ENCODE measurements around the gene GALM. TPM values are rescaled to one million over a fixed set of nuclear protein-coding genes. Genes with fewer than 3 reads are reported as not detected.
"Not testable (repeated sequence)": the region's sequence is repeated elsewhere in the genome, so short reads cannot be mapped to it uniquely, and the experiment has no call there.

The GALM gene
- polyA plus RNA-seq, 1 donor from 2014 or later, result not detected

DNA sequence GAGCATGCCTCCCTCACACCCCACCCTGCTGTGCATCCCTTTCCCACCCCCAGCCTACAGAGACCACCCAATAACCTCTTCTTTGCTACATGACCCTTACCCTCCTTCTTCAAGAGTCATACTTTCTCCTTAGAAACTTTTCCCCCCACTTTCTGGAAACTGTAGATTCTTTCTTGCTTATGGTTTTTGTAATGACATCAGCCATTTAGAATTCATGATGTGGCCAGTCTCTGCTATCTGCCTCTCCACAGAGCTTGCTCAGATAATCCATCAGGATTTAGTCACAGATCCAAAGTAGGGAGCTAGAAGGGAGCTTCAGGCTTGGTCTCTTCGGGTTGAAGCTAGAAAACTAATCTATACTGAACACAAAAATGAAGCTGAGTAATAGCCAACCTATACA, 36.5 kb downstream of the GALM start:
- no peak overlapping the region for H2AFZ ChIP-seq (ENCODE audit: low read depth, low read length)
- H3K27me3 ChIP-seq (ENCODE audit: insufficient read depth, low read depth, low read length), result no peaks in the 10 kb centered on the region
- TF ChIP-seq EZH2 (IDR thresholded peaks at IDR 0.05; ENCODE audit: borderline replicate concordance, insufficient read depth, low read length, poor library complexity, severe bottlenecking) (no peak), MXI1 (conservative IDR thresholded peaks at IDR 0.05; ENCODE audit: poor library complexity, severe bottlenecking) (no peak), SMC3 (conservative IDR thresholded peaks at IDR 0.05; ENCODE audit: poor library complexity) (no peak), POLR2AphosphoS5 (IDR thresholded peaks at IDR 0.05) (no peak), RAD21 (conservative IDR thresholded peaks at IDR 0.05) (no peak), REST (IDR thresholded peaks at IDR 0.05; ENCODE audit: borderline replicate concordance) (no peak)
- no peak overlapping the region for H3K4me3 ChIP-seq (ENCODE audit: low read length)
- H3K27ac ChIP-seq (ENCODE audit: low read length), result no peak overlapping the region
- no peaks in the 10 kb centered on the region for H4K20me1 ChIP-seq (ENCODE audit: insufficient read depth)
- H3K9me3 ChIP-seq (ENCODE audit: low read length), result no peaks in the 10 kb centered on the region
- no peaks in the 10 kb centered on the region for H3K36me3 ChIP-seq (ENCODE audit: insufficient read depth, low read length)
- no peak overlapping the region for H3K9ac ChIP-seq (ENCODE audit: low read length)
- no peaks in the 10 kb centered on the region for H3F3A ChIP-seq (ENCODE audit: insufficient read depth, low read length, poor library complexity, severe bottlenecking)
- no peak overlapping the region for H3K4me2 ChIP-seq (ENCODE audit: low read length)
- no peaks in the 10 kb centered on the region for H3K9me2 ChIP-seq (ENCODE audit: insufficient read depth, low read length)
- no peaks in the 10 kb centered on the region for H3K79me2 ChIP-seq (replicated peaks; ENCODE audit: insufficient read depth, low read length)

- not testable (repeated sequence) for H3K4me2 ChIP-seq (ENCODE audit: low read length); H2AFZ ChIP-seq (ENCODE audit: low read depth, low read length)
Observed at GRCh38 chr2:38703336-38703735, 37.4 kb downstream of the GALM start.

GRCh38 chr2:38704664-38705063, 38.8 kb downstream of the GALM start:
- H2AFZ ChIP-seq (ENCODE audit: low read depth, low read length), result no peak overlapping the region
- H3K4me2 ChIP-seq (ENCODE audit: low read length), result no peak overlapping the region
- no peaks in the 10 kb centered on the region for H3K27me3 ChIP-seq (ENCODE audit: insufficient read depth, low read depth, low read length)
- H3K4me3 ChIP-seq (ENCODE audit: low read length), result no peak overlapping the region
- no peak overlapping the region for H3K9ac ChIP-seq (ENCODE audit: low read length)
- H3F3A ChIP-seq (ENCODE audit: insufficient read depth, low read length, poor library complexity, severe bottlenecking), result no peaks in the 10 kb centered on the region
- H3K9me3 ChIP-seq (ENCODE audit: low read length), result no peaks in the 10 kb centered on the region
- H3K27ac ChIP-seq (ENCODE audit: low read length), result no peak overlapping the region
- H3K79me2 ChIP-seq (replicated peaks; ENCODE audit: insufficient read depth, low read length), result no peaks in the 10 kb centered on the region
- H3K9me2 ChIP-seq (ENCODE audit: insufficient read depth, low read length), result no peaks in the 10 kb centered on the region
- no peak for TF ChIP-seq EP300 (conservative IDR thresholded peaks at IDR 0.05; ENCODE audit: poor library complexity, severe bottlenecking)
- TF ChIP-seq, protein P1, sequence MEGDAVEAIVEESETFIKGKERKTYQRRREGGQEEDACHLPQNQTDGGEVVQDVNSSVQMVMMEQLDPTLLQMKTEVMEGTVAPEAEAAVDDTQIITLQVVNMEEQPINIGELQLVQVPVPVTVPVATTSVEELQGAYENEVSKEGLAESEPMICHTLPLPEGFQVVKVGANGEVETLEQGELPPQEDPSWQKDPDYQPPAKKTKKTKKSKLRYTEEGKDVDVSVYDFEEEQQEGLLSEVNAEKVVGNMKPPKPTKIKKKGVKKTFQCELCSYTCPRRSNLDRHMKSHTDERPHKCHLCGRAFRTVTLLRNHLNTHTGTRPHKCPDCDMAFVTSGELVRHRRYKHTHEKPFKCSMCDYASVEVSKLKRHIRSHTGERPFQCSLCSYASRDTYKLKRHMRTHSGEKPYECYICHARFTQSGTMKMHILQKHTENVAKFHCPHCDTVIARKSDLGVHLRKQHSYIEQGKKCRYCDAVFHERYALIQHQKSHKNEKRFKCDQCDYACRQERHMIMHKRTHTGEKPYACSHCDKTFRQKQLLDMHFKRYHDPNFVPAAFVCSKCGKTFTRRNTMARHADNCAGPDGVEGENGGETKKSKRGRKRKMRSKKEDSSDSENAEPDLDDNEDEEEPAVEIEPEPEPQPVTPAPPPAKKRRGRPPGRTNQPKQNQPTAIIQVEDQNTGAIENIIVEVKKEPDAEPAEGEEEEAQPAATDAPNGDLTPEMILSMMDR (IDR thresholded peaks at IDR 0.05; ENCODE audit: poor library complexity, severe bottlenecking), result no peak
- no peak for TF ChIP-seq TAF1 (IDR thresholded peaks at IDR 0.05; ENCODE audit: low read depth)
- no peaks in the 10 kb centered on the region for H4K20me1 ChIP-seq (ENCODE audit: insufficient read depth)
- H3K36me3 ChIP-seq (ENCODE audit: insufficient read depth, low read length), result no peaks in the 10 kb centered on the region

More at GRCh38 chr2:38703336-38703735, 37.4 kb downstream of the GALM start:
- not testable (repeated sequence) for H3K9me2 ChIP-seq (ENCODE audit: insufficient read depth, low read length); H3K9me3 ChIP-seq (ENCODE audit: low read length); H3K79me2 ChIP-seq (replicated peaks; ENCODE audit: insufficient read depth, low read length); H3K36me3 ChIP-seq (ENCODE audit: insufficient read depth, low read length); H3K27ac ChIP-seq (ENCODE audit: low read length); H3K4me3 ChIP-seq (ENCODE audit: low read length); H3F3A ChIP-seq (ENCODE audit: insufficient read depth, low read length, poor library complexity, severe bottlenecking); H3K27me3 ChIP-seq (ENCODE audit: insufficient read depth, low read depth, low read length); H4K20me1 ChIP-seq (ENCODE audit: insufficient read depth); H3K9ac ChIP-seq (ENCODE audit: low read length)
